GM12874 (cell line): Measurements from ENCODE around the gene RDX.

Experiments
- TF ChIP-seq, protein P1 (sequence below): IDR thresholded peaks from 2 replicates; pipeline ENCODE4 v1.5.1; 2011; ENCODE audit warnings: low read depth, mild to moderate bottlenecking, control low read depth, low read length, moderate library complexity; ENCODE audit not compliant: insufficient read depth

Gene RDX

DNA sequence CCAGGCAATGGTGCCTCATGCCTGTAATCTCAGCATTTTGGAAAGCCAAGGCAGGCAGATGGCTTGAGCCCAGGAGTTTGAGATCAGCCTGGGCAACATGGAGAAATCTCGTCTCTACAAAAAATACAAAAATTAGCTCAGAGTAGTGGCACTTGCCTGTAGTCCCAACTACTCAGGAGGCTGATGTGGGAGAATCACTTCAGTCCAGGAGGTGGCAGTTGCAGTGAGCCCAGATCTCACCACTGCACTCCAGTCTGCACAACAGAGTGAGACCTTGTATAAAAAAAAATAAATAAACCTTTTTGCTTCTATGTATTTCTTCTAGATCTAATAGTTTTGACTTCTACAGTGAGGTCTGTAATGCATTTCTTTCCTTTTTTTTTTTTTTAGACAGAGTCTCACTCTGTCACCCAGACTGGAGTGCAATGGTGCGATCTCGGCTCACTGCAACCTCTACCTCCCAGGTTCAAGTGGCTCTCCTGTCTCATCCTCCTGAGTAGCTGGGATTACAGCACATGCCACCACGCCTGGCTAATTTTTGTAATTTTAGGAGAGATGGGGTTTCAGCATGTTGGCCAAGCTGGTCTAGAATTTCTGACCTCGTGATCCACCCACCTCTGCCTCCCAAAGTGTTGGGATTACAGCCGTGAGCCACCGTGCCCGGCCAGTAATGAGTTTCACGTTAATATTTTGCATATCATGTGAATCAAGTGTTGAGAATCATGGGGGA is 18.1 kb upstream of the RDX start:
- TF ChIP-seq, protein P1, sequence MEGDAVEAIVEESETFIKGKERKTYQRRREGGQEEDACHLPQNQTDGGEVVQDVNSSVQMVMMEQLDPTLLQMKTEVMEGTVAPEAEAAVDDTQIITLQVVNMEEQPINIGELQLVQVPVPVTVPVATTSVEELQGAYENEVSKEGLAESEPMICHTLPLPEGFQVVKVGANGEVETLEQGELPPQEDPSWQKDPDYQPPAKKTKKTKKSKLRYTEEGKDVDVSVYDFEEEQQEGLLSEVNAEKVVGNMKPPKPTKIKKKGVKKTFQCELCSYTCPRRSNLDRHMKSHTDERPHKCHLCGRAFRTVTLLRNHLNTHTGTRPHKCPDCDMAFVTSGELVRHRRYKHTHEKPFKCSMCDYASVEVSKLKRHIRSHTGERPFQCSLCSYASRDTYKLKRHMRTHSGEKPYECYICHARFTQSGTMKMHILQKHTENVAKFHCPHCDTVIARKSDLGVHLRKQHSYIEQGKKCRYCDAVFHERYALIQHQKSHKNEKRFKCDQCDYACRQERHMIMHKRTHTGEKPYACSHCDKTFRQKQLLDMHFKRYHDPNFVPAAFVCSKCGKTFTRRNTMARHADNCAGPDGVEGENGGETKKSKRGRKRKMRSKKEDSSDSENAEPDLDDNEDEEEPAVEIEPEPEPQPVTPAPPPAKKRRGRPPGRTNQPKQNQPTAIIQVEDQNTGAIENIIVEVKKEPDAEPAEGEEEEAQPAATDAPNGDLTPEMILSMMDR = no peak

DNA sequence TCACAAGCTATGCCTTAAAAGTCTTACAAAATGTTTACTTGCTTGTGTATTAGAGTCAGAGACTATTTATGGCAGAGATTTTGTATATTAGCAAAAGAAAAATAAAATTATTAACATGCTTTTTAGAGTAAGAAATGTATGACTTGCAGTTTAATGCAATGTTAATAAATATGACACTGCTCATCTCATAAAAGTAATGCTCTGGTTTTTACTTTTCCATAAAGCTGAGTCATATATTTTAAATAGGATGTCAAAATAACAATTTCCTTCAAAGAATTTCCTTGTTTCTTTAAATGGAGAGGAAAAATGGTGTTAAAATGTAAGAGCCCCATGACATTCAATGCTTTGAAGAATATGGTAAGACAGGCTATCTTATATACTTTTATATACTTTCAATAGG is 16.3 kb upstream of the RDX start:
- TF ChIP-seq, protein P1 = no peak

- TF ChIP-seq, protein P1 = no peak
These were observed 15.6 kb upstream of the RDX start for GRCh38 chr11:110311783-110312579.

DNA sequence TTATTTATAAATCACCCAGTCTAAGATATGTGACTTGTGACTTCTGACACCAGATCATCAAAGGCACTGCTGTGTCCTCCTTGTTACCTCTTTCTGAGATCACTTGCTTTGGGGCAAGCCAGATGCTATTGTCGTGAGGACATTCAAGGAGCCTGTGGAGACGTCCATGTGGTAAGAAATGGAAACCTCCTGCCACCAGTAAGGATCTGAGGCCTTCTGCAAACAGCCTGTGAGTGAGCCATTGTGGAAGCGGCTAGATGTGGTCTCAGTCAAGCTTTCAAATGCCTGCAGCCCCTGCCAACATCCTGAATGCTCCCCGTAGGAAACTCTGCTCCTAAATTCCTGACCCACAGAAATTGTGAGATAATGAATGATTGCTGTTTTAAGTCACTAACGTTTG is 11.7 kb upstream of the RDX start:
- TF ChIP-seq, protein P1 = no peak

GRCh38 chr11:110305169-110306018 is 9.0 kb upstream of the RDX start:
- TF ChIP-seq, protein P1 = no peak

DNA sequence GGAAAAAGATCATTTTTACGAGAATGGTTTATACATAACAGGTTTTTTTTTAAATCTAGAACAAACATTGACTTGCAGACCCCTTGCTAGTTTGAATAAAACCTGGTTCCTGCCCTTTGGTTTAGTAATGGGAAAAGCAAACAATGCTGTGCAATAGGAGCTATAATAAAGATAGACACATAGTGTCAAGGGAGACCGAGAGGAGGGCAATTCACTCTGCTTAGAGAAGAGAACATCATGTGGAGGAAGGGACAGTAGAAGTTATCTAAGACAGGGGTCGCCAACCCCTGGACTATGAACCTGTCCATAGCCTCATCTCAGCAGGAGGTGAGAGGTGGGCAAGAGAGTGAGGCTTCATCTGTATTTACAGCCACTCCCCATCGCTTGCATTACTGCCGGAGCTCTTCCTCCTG is 7.0 kb upstream of the RDX start:
- TF ChIP-seq, protein P1 = no peak

DNA sequence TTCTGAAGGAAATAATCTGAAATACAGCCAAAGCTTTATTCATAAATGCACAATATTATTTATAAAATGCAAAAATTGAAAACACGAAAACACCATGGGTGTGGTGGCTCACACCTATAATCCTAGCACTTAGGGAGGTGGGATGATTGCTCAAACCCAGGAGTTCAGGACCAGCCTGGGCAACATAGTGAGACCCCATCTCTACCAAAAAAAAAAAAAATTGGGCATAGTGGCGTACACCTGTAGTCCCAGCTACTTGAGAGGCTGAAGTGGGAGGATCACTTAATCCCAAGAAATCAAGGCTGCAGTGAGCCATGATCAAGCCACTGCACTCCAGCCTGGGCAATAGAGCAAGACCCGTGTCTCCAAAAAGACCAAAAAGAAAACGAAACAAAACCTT is 5.2 kb upstream of the RDX start:
- TF ChIP-seq, protein P1 = no peak
